Endothelial cell of umbilical vein (primary cell): ENCODE measurements around the gene SPATA18. TPM values are rescaled to one million over a fixed set of nuclear protein-coding genes. Genes with fewer than 3 reads are reported as not detected.

ENCODE experiments used
- Bru-seq: library from RNA; stranded (reverse); fragments of 400-500 nt; gene quantifications from one replicate; lab custom pipeline; 2021; lab: Mats Ljungman, UMichigan
- BruChase-seq, 2 experiments: library from RNA; stranded (reverse); fragments of 400-500 nt; gene quantifications; one replicate each; lab custom pipeline; 2021; lab: Mats Ljungman, UMichigan
- BruUV-seq: library from RNA; stranded (reverse); fragments of 400-500 nt; replicated peaks from 2 replicates; lab custom pipeline; 2021; lab: Mats Ljungman, UMichigan
- CTCF ChIA-PET: fragments of 300-600, 350-600 bp; sonication (Branson Sonifier 250); formaldehyde crosslinking; loops from one replicate; lab custom pipeline; 2021; ENCODE audit warnings: antibody characterized with exemption, inconsistent platforms; lab: Charles Lee
- POLR2A ChIA-PET: fragments of 300-600, 350-600 bp; sonication (Branson Sonifier 250); formaldehyde crosslinking; loops from one replicate; lab custom pipeline; 2021; ENCODE audit warnings: antibody characterized with exemption, inconsistent platforms; lab: Charles Lee
- DNase-seq: peaks from one replicate; pipeline ENCODE4 v3.0.0-alpha.2; 2011; ENCODE audit warnings: low read depth, low spot score
- FAIRE-seq: peaks from 2 replicates; lab custom pipeline; 2011; peaks lifted over from hg19 to GRCh38; lab: Jason Lieb, UNC
- H2AFZ ChIP-seq: 2 replicates; pipeline ENCODE4 v1.6.0; 2012; ENCODE audit warnings: low read depth, low read length, control low read depth, inconsistent platforms
- H3K27ac ChIP-seq: 2 replicates; pipeline ENCODE4 v1.5.1; 2011; ENCODE audit warnings: low read depth, mild to moderate bottlenecking, control low read depth, low read length, moderate library complexity; ENCODE audit not compliant: insufficient read depth
- H3K27me3 ChIP-seq, 2 experiments: 2 replicates each; pipeline versions ENCODE4 v1.6.0 to v1.6.1; 2011; ENCODE audit warnings: low read length in 2 of 2, mixed read lengths in 1 of 2; ENCODE audit not compliant: control insufficient read depth in 2 of 2, insufficient read depth in 2 of 2
- H3K36me3 ChIP-seq, 2 experiments: 2 replicates in 1 of 2; 3 replicates in 1 of 2; pipeline ENCODE4 v1.5.1; 2011; ENCODE audit warnings: low read length in 2 of 2, mild to moderate bottlenecking in 1 of 2, moderate library complexity in 1 of 2; ENCODE audit not compliant: control insufficient read depth in 2 of 2, insufficient read depth in 2 of 2; ENCODE audit errors: extremely low read depth in 1 of 2
- H3K4me1 ChIP-seq: 3 replicates; pipeline ENCODE4 v1.5.1; 2011; ENCODE audit warnings: mild to moderate bottlenecking, low read length; ENCODE audit not compliant: control insufficient read depth, insufficient read depth; ENCODE audit errors: extremely low read depth
- H3K4me2 ChIP-seq: 2 replicates; pipeline ENCODE4 v1.6.1; 2011; ENCODE audit warnings: low read length, control low read depth, mixed read lengths; ENCODE audit not compliant: insufficient read depth
- H3K4me3 ChIP-seq, 3 experiments: fragments of 200-600 bp in 1 of 3; sonication (generic), shearing (Covaris generic) in 1 of 3; replicated peaks in 1 of 3; 2 replicates each; pipeline ENCODE4 v1.5.1; 2011 to 2016; ENCODE audit warnings: control low read depth in 3 of 3, low read length in 3 of 3, mild to moderate bottlenecking in 2 of 3, inconsistent platforms in 1 of 3, low read depth in 1 of 3, moderate library complexity in 1 of 3; ENCODE audit not compliant: insufficient read depth in 1 of 3
- H3K79me2 ChIP-seq: 2 replicates; pipeline ENCODE4 v1.6.0; 2012; ENCODE audit warnings: low read length, inconsistent platforms; ENCODE audit not compliant: control insufficient read depth, insufficient read depth
- H3K9ac ChIP-seq: replicated peaks from 2 replicates; pipeline ENCODE3; 2011; ENCODE audit warnings: low read length, control low read depth; ENCODE audit not compliant: insufficient read depth; ENCODE audit errors: extremely low read depth
- H3K9me1 ChIP-seq: replicated peaks from 3 replicates; pipeline ENCODE4 v1.6.0; 2011; ENCODE audit warnings: mild to moderate bottlenecking, low read length; ENCODE audit not compliant: control insufficient read depth, insufficient read depth; ENCODE audit errors: extremely low read depth
- H3K9me3 ChIP-seq: replicated peaks from 2 replicates; pipeline ENCODE4 v1.5.1; 2012; ENCODE audit warnings: low read length, inconsistent platforms; ENCODE audit not compliant: control insufficient read depth, insufficient read depth
- H4K20me1 ChIP-seq: replicated peaks from 2 replicates; pipeline ENCODE3; 2011; ENCODE audit warnings: mild to moderate bottlenecking, low read length; ENCODE audit not compliant: control insufficient read depth, insufficient read depth; ENCODE audit errors: extremely low read depth
- CTCF ChIP-seq, 2 donors: IDR thresholded peaks; 1 replicate in 1 of 2; 2 replicates in 1 of 2; pipeline ENCODE4 v1.5.1; 2011; ENCODE audit warnings: low read length in 2 of 2, mild to moderate bottlenecking in 2 of 2, moderate library complexity in 2 of 2, control low read depth in 1 of 2, inconsistent platforms in 1 of 2, low read depth in 1 of 2; ENCODE audit not compliant: insufficient read depth in 1 of 2; ENCODE audit errors: extremely low read depth in 1 of 2
- EZH2 ChIP-seq: IDR thresholded peaks from 2 replicates; pipeline ENCODE4 v1.6.1; 2012; ENCODE audit warnings: borderline replicate concordance, low read depth, mild to moderate bottlenecking, moderate library complexity, low read length, inconsistent platforms; ENCODE audit not compliant: severe bottlenecking
- FOS ChIP-seq: IDR thresholded peaks from 2 replicates; pipeline ENCODE4 v1.6.1; 2011; ENCODE audit warnings: mild to moderate bottlenecking, low read length, moderate library complexity, borderline replicate concordance; ENCODE audit not compliant: insufficient read depth
- GATA2 ChIP-seq: IDR thresholded peaks from 2 replicates; pipeline ENCODE4 v1.7.0; 2011; ENCODE audit warnings: low read depth, mild to moderate bottlenecking, moderate library complexity, mixed read lengths, low read length; ENCODE audit not compliant: insufficient read length, insufficient read depth
- JUN ChIP-seq: IDR thresholded peaks from 2 replicates; pipeline ENCODE4 v1.6.1; 2011; ENCODE audit warnings: borderline replicate concordance, low read depth; ENCODE audit not compliant: insufficient read length, insufficient read depth
- MAX ChIP-seq: IDR thresholded peaks from 2 replicates; pipeline ENCODE4 v1.6.1; 2011; ENCODE audit not compliant: insufficient read depth, insufficient read length
- MYC ChIP-seq: IDR thresholded peaks from one replicate; pipeline ENCODE4 v1.6.1; 2011; ENCODE audit warnings: mild to moderate bottlenecking, low read depth, low read length
- POLR2A ChIP-seq: IDR thresholded peaks from 2 replicates; pipeline ENCODE4 v1.6.1; 2012; ENCODE audit warnings: low read depth, mild to moderate bottlenecking, control low read depth, low read length
- POLR2AphosphoS5 ChIP-seq: IDR thresholded peaks from 2 replicates; pipeline ENCODE4 v1.6.1; 2012; ENCODE audit warnings: low read depth, mild to moderate bottlenecking, control low read depth, low read length, moderate library complexity; ENCODE audit not compliant: insufficient read depth
- dilution Hi-C: fragments of 300-500 bp; cut with MboI; formaldehyde crosslinking; loops from one replicate; pipeline ENCODE4 v1.15.0; 2019; ENCODE audit warnings: low sequenced_read_pairs; ENCODE audit not compliant: extremely low pct_ligation_motif_present
- intact Hi-C: fragments of 100-400 bp; cut with micrococcal nuclease; formaldehyde crosslinking; loops from one replicate; pipeline ENCODE4 v1.10.0; 2022
- long read RNA-seq: library from polyadenylated mRNA; stranded (forward); transcript quantifications from one replicate; pipeline ENCODE4 v2.0.0, GENCODE V29; 2021
- polyA minus RNA-seq, 3 experiments: library from RNA; depleted of rRNA, polyadenylated mRNA; stranded (reverse); fragments of >200 nt; gene quantifications; 1 replicate in 1 of 3; 2 replicates in 2 of 3; pipeline ENCODE4 v1.2.3, GENCODE V29; 2011
- polyA plus RNA-seq, 4 experiments: library from polyadenylated mRNA; depleted of rRNA in 3 of 4; stranded (reverse) in 3 of 4; unstranded in 1 of 4; fragments of >200 nt; gene quantifications; 2 replicates each; pipeline versions ENCODE4 v1.2.1 to v1.2.3, GENCODE V29; 2011 to 2012; ENCODE audit warnings: missing spikeins in 1 of 4
- total RNA-seq: library from RNA; stranded (reverse); gene quantifications from 2 replicates; pipeline ENCODE4 v1.2.3, GENCODE V29; 2021

Gene SPATA18, protein sequence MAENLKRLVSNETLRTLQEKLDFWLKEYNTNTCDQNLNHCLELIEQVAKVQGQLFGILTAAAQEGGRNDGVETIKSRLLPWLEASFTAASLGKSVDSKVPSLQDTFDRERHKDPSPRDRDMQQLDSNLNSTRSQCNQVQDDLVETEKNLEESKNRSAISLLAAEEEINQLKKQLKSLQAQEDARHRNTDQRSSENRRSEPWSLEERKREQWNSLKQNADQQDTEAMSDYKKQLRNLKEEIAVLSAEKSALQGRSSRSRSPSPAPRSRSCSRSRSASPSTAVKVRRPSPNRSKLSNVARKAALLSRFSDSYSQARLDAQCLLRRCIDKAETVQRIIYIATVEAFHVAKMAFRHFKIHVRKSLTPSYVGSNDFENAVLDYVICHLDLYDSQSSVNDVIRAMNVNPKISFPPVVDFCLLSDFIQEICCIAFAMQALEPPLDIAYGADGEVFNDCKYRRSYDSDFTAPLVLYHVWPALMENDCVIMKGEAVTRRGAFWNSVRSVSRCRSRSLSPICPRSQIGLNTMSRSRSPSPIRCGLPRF
- 4.6 and 5.5 TPM in 2 replicates for total RNA-seq
- polyA plus RNA-seq = 2.7 TPM in 2 replicates
- 1.8 and 2.1 TPM in 2 replicates for polyA plus RNA-seq (2011; cell fraction: cytosol; rRNA removed)
- polyA plus RNA-seq (2011; cell fraction: nucleus; rRNA removed) = 8.1 and 10.5 TPM in 2 replicates
- 5.9 and 6.2 TPM in 2 replicates for polyA plus RNA-seq (2012)
- polyA minus RNA-seq = 7.0 and 7.6 TPM in 2 replicates
- polyA minus RNA-seq (2011; cell fraction: cytosol; rRNA and poly(A)+ RNA removed) = not detected
- polyA minus RNA-seq (2011; cell fraction: nucleus; rRNA and poly(A)+ RNA removed) = 4.5 and 7.1 TPM in 2 replicates
- percentile 41 among the genes with signal in this experiment for Bru-seq, nascent RNA
- BruChase-seq, experiment 1, labeled RNA remaining after a 6-hour chase = percentile 54 among the genes with signal in this experiment
- percentile 58 among the genes with signal in this experiment for BruChase-seq, experiment 2, labeled RNA remaining after a 2-hour chase
- long read RNA-seq, full-length matches to known transcripts = 3 of 9 reads
- long read RNA-seq, partial matches to known transcripts = 1 of 9 reads
- long read RNA-seq, other reads (novel, unspliced or antisense) = 5 of 9 reads

DNA sequence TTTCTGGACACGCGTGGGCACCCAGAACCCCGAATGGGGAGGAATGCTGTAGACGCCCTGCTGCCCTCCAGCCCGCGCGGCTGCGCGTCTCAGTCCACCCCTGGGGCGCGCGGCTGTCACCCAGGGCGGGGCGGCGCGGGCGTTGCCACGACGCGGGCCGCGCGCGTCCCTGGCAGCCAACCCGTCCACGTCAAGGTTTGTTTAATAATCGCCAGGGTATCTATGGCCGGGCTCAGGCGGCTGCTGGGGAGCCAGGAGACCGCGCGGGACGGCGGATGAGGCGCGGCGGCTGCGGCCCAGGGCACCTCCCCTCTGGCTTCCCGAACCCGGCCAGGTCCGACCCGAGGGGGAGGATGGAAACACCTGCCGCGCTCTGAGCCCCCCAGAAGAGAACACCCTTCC is at the start of gene SPATA18:
TSS of gene SPATA18 (plus strand) at position 92 of the 402 bp plus-strand sequence. CDS start 401 bp downstream, outside the sequence.
- H3K4me3 ChIP-seq = peak within 1 kb of the TSS; percentile 71 to 74 (median 72)
- BruUV-seq = no TSS peak
- intact Hi-C loops = loop anchor here (1.0 kb wide), 1 partner anchor 12 kb away; no protein-coding TSS in a partner anchor

GRCh38 chr4:52001616-52002015 is 49.5 kb upstream of the SPATA18 start:
- no peak overlapping the region for H3K27ac ChIP-seq
- H3K4me2 ChIP-seq = no peak overlapping the region
- intact Hi-C loops = no loop called here
- ChIA-PET CTCF (no interaction called here), POLR2A (no interaction called here)
- no peaks in the 10 kb centered on the region for H3K36me3 ChIP-seq
- no peaks in the 10 kb centered on the region for H3K9me1 ChIP-seq
- dilution Hi-C loops = no loop called here
- TF ChIP-seq GATA2 = no peak
- TF ChIP-seq MAX = no peak
- TF ChIP-seq JUN = no peak
- TF ChIP-seq POLR2A = no peak
- no peak for TF ChIP-seq MYC
- TF ChIP-seq EZH2 = no peak
- no peak for TF ChIP-seq POLR2AphosphoS5
- no peak for TF ChIP-seq FOS
- TF ChIP-seq CTCF (IDR thresholded peaks at IDR 0.05; ENCODE audit: extremely low read depth in 1 of 2, insufficient read depth in 1 of 2, low read depth in 1 of 2, low read length in 2 of 2) = no peak
- no peak overlapping the region for H3K9ac ChIP-seq
- no peak overlapping the region for H3K4me3 ChIP-seq
- H3K9me3 ChIP-seq = no peaks in the 10 kb centered on the region
- no peak for DNase-seq
- H3K4me1 ChIP-seq = no peaks in the 10 kb centered on the region
- no peak for FAIRE-seq
- no peaks in the 10 kb centered on the region for H3K79me2 ChIP-seq
- no TSS peak for BruUV-seq
- H3K27me3 ChIP-seq = peaks cover 0 to 1% of the 10 kb centered on the region in 2 experiments
- H2AFZ ChIP-seq = no peak overlapping the region
- no peaks in the 10 kb centered on the region for H4K20me1 ChIP-seq

More for the DNA sequence above, at the start of gene SPATA18:
- Histone ChIP-seq H3K4me1 (peaks cover 12% of the 10 kb centered on the region), H3K4me2 (peak within 1 kb of the TSS; percentile 93), H4K20me1 (no peaks in the 10 kb centered on the region), H3K9me1 (no peaks in the 10 kb centered on the region), H3K9me3 (no peaks in the 10 kb centered on the region), H3K27me3 (peaks cover 23 to 47% of the 10 kb centered on the region in 2 experiments), H3K9ac (peak within 1 kb of the TSS; percentile 45), H3K36me3 (no peaks in the 10 kb centered on the region), H3K79me2 (no peaks in the 10 kb centered on the region), H3K27ac (peak within 1 kb of the TSS; percentile 10), H2AFZ (peak within 1 kb of the TSS; percentile 96)
- no peak for DNase-seq
- ChIA-PET POLR2A (interaction anchor here (1.5 kb wide), 1 partner anchor 13 kb away, joined by 5 read pairs; the partner anchor contains the start of gene SGCB), CTCF (interaction anchor here (2.9 kb wide), 1 partner anchor 14 kb away, joined by 13 read pairs; the partner anchor contains the start of gene SGCB)
- TF ChIP-seq MYC (no peak), POLR2A (no peak), EZH2 (peak; percentile 62), GATA2 (no peak)
- dilution Hi-C loops = no loop called here
- no peak for FAIRE-seq
